Measurements from ENCODE around the gene PMM1. TPM values are rescaled to one million over a fixed set of nuclear protein-coding genes. Genes with fewer than 3 reads are reported as not detected.

Gene PMM1
- total and polyA plus RNA-seq, 2 of the 13 experiments (the other 11 are each of a cell fraction or from before 2014, with no cell fraction given): 17.8 to 95.6 TPM

- intact Hi-C loops (cut with micrococcal nuclease; ENCODE audit: unreplicated experiment): no loop called here
- no TSS peak for BruUV-seq (replicated peaks)
- H3K79me2 ChIP-seq (ENCODE audit: insufficient read depth, low read length): peaks cover 42% of the 10 kb centered on the region
Observed at GRCh38 chr22:41539146-41540005, 50.3 kb downstream of the PMM1 start.

More at GRCh38 chr22:41539146-41540005, 50.3 kb downstream of the PMM1 start:
- 0 out of 2 replicates have a peak overlapping the region, but pooled peaks have one; percentile 16 for H3K4me2 ChIP-seq (ENCODE audit: low read depth, low read length)
- peak; percentile 95 for TF ChIP-seq ZNF331 (CRISPR knock-in tag; IDR thresholded peaks at IDR 0.05)
- TF ChIP-seq ZBTB33 (CRISPR knock-in tag; IDR thresholded peaks at IDR 0.05): peak; percentile 99
- 0 out of 2 replicates have a peak, but pooled peaks have one; percentile 10 for TF ChIP-seq GATAD2A (CRISPR knock-in tag; IDR thresholded peaks at IDR 0.05)
- TF ChIP-seq PATZ1 (CRISPR knock-in tag; IDR thresholded peaks at IDR 0.05): 0 out of 2 replicates have a peak, but pooled peaks have one; percentile 24
- 0 out of 2 replicates have a peak, but pooled peaks have one; percentile 43 for TF ChIP-seq SIX4 (CRISPR knock-in tag; IDR thresholded peaks at IDR 0.05)
- no peak for TF ChIP-seq PITX1 (CRISPR knock-in tag; IDR thresholded peaks at IDR 0.05)
- no peak for TF ChIP-seq THYN1 (CRISPR knock-in tag; IDR thresholded peaks at IDR 0.05; ENCODE audit: borderline replicate concordance, low read depth)
- peak; percentile 73 for TF ChIP-seq HNF4A (CRISPR knock-in tag; IDR thresholded peaks at IDR 0.05)
- no peaks in the 10 kb centered on the region; the same call in 1 of the 2 replicates for H4K20me1 ChIP-seq (ENCODE audit: insufficient read depth, low read length)
- H3K4me3 ChIP-seq (replicated peaks in 1 of 3; ENCODE audit: insufficient read depth in 1 of 3, low read depth in 2 of 3, low read length in 3 of 3): no peak overlapping the region
- no peak overlapping the region for H3K9ac ChIP-seq (ENCODE audit: insufficient read depth, low read depth, low read length)
- in situ Hi-C loops (cut with HindIII; ENCODE audit: extremely low pct_ligation_motif_present, low pct_unique_long_range_greater_than_20kb): no loop called here
- POLR2A ChIA-PET: interaction anchor here (0.8 to 1.1 kb wide), 3 partner anchors 11 to 50 kb away, joined by 3 read pairs; partner anchors contain the start of gene PMM1
- FAIRE-seq (no peak), DNase-seq (ENCODE audit: low spot score) (peak; percentile 47), ATAC-seq (no peak)
- peaks cover 5 to 27% of the 10 kb centered on the region in 2 experiments; a peak in 3 of 5 replicates for H3K36me3 ChIP-seq (replicated peaks in 1 of 2; ENCODE audit: control insufficient read depth in 1 of 2, insufficient read depth in 2 of 2, low read length in 2 of 2)
- no peak overlapping the region for H2AFZ ChIP-seq (ENCODE audit: low read length)
- H3K9me3 ChIP-seq (ENCODE audit: low read length): no peaks in the 10 kb centered on the region
- CTCF ChIA-PET (ENCODE audit: low intra/inter-chr PET ratio, low total read pairs): no interaction called here
- H3K27ac ChIP-seq (ENCODE audit: extremely low read length, insufficient read depth, low read length): peak overlapping the region; percentile 34
- H3K27me3 ChIP-seq (ENCODE audit: control insufficient read depth in 1 of 2, insufficient read depth in 2 of 2, low read length in 2 of 2): no peaks in the 10 kb centered on the region
- H3K4me1 ChIP-seq (ENCODE audit: insufficient read depth, low read length): peaks cover 45% of the 10 kb centered on the region
- 85% methylated on average over 13 of the region's 13 CpGs for WGBS (ENCODE audit: low lambda C conversion rate)

Measured in HepG2 (cell line).